SK-N-DZ (cell line): ENCODE measurements around the gene B4GALT1.
"Not testable (repeated sequence)": the region's sequence is repeated elsewhere in the genome, so short reads cannot be mapped to it uniquely, and the experiment has no call there.

Source experiments
- DNase-seq: peaks from one replicate; pipeline ENCODE4 v3.0.0-alpha.2; 2015; ENCODE audit warnings: low spot score

The B4GALT1 gene

GRCh38 chr9:33103501-33104281 is 63.4 kb downstream of the B4GALT1 start:
- DNase-seq = no peak

DNA sequence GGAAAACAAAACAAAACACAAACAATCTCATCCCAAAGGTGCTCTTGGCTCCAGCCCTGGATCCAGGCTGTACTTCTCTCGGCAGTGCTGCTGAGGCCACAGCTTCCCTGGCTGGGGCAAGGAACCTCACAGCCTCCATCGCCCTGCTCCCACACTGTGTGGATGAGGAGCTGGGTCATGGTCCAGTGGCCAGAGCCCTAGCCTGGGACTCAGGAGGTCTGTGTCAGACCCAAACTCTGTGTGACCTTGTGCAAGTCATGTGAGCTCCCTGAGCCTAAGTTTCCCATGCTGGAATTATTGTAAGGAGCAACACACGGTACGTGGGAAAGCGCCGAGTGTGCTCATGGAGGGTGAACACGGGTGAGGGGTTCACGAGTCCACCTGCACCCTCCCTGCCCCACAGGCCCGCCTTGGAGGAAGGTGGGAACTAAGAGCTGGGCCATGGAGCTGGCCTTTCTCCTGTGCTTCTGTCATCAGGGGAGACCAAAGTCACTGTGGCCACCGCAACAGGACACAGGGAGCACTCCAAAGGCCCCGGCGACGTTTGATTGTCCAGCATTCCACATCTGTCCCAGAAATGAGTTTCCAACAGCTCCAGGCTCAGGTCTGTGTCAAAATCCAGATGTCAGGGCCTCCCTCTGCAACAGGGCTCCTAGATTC is 64.5 kb downstream of the B4GALT1 start:
- DNase-seq = no peak

DNA sequence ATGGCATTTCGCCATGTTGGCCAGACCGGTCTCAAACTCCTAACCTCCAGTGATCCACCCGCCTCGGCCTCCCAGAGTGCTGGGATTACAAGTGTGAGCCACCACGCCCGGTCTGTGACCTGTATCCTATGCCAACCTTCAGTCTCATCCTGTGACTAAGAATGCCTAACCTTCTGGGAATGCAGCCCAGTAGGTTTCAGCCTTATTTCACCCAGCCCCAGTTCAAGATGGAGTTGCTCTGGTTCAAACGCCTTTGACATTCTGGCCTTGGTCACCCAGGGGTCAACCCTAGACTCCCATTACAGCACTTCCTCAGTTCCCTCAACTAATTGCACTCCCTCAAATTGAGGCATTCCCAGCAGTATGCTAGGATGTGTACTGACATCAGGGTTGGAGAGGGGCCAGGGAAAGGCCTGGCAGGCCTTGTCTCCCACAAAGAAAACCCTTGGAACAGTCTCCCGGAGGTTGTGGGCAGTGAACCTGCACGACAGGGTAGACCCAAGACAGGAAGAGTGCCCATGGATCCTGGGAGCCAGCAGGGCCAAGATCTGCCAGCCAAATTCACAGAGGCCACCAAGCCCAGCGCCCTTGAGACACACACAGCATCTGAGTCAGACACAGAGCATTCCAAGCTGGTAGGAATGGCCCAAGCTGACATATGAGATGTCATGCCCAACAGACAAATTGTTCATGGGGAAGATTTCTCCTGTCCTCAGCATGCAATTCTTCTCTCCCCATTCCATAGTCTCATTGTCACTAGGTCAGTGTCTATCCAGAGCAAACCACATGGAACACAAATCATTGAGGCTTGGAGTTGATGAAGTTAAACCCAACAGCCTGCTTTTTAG is 65.8 kb downstream of the B4GALT1 start:
- no peak for DNase-seq

DNA sequence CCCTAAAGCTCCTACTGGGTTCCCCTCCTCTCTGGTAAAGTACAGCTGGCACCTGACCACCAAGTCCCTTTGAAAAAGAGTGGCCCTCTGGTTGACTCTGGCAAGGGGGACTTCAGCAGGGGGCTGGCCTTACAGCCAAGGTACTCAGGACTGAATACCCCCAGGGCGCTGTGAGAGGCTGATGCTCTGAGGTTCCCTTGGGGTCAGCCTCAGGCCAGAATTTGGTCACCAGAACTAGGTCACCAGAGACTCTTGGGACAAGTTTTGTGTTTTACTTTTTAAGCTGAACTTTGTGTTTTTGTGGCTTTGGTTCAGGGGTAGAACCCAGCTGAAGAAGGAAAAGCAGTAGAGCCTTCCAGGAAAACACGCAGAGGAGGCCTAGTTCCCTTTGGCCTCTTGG is 67.4 kb downstream of the B4GALT1 start:
- DNase-seq = no peak

DNA sequence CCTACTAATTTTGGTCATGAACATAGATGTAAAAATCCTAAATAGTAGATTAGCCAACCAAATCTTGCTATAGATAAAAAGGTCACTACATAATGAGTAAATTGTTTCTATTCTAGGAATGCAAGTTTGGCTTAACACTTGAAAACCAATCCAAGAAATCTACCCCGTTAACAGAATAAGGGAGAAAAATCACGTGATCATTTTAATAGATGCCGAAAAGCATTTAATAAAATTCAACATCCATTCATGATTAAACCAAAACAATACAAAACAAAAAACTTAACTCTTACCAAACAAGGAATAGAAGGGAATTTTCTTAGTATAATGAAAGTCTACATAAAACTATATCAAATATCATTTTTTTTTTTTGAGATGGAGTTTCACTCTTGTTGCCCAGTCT is 69.9 kb downstream of the B4GALT1 start:
- DNase-seq = no peak

DNA sequence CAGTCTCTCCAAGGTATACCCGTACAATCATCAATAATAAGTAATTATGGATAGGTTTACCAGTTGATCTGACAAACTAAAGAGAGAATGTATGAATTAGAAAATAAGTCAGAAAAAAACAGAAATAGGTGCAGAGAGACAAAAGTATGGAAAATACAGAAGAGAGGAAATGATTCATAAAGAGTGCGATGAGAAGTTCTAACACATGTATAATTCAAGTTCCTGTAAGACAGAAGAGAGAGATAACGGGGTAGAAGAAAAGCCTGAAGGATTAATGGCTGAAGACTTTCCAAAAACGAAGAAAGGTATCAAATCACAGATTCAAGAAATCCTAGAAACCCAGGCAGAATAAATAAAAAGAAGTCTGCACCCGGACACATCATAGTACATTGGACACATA is 74.5 kb downstream of the B4GALT1 start:
- DNase-seq = no peak

- not testable (repeated sequence) for DNase-seq
Measured at GRCh38 chr9:33085672-33086071, 81.5 kb downstream of the B4GALT1 start.

- DNase-seq = no peak
Measured at GRCh38 chr9:33082538-33083326, 84.4 kb downstream of the B4GALT1 start.

DNA sequence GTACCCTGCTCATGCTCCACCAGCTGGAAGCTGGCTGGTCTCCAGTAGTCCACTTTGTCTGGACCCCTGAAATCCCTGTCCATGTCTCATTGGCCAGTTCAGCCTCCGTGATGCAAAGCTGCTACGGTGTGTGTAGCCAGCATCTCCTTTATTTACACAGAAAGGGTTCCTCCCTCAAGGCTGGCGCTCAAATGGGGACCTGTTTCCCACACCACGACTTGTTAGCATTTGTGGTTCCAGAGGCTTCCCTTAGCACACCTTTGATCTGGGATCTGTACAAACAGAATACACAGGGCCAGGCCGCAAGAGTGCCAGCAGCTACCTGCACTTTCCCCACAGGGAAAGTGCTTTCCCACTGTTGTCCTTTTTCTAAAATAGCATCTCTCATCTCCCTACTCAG is 85.0 kb downstream of the B4GALT1 start:
- no peak for DNase-seq

GRCh38 chr9:33081128-33081851 is 85.8 kb downstream of the B4GALT1 start:
- peak; percentile 85 for DNase-seq

GRCh38 chr9:33080534-33080933 is 86.6 kb downstream of the B4GALT1 start:
- DNase-seq = no peak

DNA sequence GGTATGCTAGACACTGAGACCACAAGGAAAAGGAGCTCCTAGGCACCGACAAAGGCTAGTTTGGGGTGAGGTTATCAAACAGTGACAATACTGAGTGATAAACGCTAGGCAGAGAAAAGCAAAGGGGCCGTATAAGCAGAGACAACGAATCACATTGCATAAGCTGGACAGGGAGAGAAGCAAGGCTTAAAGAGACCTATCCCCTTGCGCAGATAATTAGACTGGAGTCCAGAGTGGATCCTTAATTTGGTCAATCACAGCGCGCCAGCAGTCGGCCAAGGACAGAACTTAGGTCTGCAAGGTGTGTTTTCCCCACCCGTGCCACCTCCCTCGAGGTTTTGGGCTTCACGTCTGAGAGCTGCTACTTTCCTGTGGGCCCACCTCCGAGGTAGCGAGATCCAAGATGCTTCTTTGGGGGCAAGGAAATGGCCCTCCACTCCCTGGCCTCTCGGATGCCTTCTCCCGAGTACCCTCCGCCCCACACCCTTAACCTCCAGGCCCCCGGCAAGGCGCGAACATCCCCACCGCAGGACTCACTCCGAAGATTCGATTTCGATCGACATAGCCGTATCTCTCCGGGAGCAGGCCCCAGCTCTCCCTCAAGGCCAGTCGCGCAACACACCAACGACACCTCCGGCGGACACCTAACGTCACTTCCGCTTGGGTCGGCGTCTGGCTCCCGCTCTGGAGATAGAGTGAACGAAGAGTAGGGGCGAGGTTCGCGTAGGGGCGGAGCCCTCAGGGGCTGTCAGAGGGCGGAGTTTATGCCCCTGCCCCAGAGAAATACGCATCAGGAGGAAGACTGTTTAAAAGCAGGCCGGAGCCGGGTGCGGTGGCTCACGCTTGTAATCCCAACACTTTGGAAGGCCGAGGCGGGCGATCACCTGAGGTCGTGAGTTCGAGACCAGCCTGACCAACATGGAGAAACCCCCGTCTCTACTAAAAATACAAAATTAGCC is 90.8 kb downstream of the B4GALT1 start, which contains the start of gene SMU1:
Gene SMU1, minus strand, starts transcription at position 629 of the 959 bp plus-strand sequence. Its CDS starts 66 bp downstream, at position 563.
- peak; percentile 98 for DNase-seq

DNA sequence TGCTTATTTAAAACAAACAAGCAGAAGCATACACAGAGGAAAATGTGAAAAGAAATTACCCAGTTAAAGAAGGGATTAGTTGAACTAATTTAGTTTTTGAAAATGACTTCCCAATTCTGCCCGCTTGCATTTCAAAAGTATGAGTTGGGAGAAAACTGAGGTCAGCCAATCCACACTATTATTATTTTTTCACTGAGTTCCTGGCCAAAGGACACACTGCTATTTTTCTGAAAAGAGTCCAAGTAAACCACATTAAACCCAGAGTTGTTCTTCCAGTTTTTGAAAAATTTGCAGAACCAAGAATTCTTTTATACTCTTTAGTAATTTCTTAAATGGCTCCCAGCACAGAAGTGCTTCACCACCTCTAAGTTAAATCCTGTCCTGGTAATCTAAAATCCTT is 98.1 kb downstream of the B4GALT1 start:
- no peak for DNase-seq

GRCh38 chr9:33065157-33066076 is 101.7 kb downstream of the B4GALT1 start:
- DNase-seq = no peak
